Stimulated activated CD4-positive, alpha-beta T cell treated with anti-CD3 and anti-CD28 coated beads, Interleukin-15, amount 100 ng/mL, for 24 hours (primary cell): ENCODE measurements around the gene EIF3I.
"Not testable (repeated sequence)": the region's sequence is repeated elsewhere in the genome, so short reads cannot be mapped to it uniquely, and the experiment has no call there.

Experiments used
- DNase-seq: peaks from one replicate; pipeline ENCODE4 v3.0.0-alpha.2; 2020

EIF3I gene

DNA sequence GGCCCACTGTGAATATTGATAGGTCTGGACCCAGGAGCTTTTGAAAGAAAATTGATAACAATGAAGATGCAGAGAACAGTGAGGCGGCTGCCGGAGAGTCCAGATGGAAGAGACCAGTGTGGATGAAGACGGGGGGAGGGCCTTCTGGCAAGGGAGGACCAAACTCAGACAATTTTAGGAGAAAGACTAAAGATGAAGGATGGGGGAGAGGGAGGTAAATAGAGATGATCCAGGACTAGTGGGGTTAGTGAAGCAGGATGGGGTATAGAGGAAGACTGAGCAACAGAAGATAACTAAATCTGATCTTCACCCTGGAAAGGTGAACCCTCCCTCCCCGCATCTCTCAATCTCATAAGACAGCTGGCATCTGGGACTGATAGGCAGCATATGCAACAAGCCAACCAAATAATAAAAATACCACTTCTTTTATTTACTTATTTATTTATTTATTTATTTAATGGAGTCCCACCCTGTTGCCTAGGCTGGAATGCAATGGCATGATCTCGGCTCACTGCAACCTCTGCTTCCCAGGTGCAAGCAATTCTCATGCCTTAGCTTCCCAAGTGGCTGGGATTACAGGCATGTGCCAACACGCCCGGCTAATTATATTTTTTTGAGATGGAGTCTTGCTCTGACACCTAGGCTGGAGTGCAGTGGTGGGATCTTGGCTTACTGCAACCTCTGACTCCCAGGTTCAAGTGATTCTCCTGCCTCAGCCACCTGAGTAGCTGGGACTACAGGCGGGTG is 10.5 kb downstream of the EIF3I start:
- DNase-seq = no peak

- no peak for DNase-seq
Observed at GRCh38 chr1:32234792-32235191, 12.6 kb downstream of the EIF3I start.

- DNase-seq = no peak
Observed at GRCh38 chr1:32239337-32239736, 17.1 kb downstream of the EIF3I start.

DNA sequence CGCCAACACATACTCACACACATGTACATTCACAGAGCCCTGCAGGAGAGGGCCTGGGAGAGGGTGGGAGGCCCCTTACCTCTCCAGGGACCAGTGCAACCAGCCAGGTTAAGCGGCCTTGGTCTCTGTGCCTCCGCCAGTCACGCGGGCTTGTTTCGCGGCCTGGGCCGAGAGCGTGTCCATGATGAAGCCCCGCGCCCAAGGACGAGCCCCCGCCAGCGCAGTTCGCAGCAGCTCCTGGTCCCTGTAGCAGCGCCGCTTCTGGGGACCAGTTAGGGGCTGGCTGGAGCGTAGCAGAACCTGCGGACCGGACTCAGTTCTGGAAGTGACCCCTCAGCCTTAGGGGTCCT is 17.6 kb downstream of the EIF3I start:
- DNase-seq = no peak

GRCh38 chr1:32240140-32240951 is 18.1 kb downstream of the EIF3I start:
- peak; percentile 69 for DNase-seq

GRCh38 chr1:32241001-32241763 is 19.0 kb downstream of the EIF3I start:
- DNase-seq = peak; percentile 60

GRCh38 chr1:32242341-32242851 is 20.2 kb downstream of the EIF3I start:
- no peak for DNase-seq

DNA sequence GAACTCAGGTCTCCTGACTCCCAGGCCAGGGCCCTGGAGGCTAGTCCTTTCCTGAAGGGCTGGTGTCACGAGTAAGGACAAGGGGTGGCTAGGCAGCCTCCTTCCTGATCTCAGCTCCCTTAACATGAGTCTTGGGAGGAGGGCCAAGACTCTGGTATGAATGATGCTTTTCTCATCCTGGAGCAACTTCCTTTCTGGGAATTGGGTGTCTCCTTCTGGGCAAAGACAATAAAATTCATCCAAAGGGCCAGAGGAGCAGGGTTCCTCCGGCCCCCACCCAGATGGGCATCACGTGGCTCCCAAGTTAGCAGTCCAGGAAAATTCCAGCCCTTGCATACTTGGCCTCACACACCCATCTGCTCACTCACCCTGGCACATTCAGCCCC is 24.7 kb downstream of the EIF3I start, which contains the start of gene FAM167B:
TSS of gene FAM167B (plus strand) at position 335 of the 386 bp plus-strand sequence. CDS start 200 bp downstream, outside the sequence.
- no peak for DNase-seq

DNA sequence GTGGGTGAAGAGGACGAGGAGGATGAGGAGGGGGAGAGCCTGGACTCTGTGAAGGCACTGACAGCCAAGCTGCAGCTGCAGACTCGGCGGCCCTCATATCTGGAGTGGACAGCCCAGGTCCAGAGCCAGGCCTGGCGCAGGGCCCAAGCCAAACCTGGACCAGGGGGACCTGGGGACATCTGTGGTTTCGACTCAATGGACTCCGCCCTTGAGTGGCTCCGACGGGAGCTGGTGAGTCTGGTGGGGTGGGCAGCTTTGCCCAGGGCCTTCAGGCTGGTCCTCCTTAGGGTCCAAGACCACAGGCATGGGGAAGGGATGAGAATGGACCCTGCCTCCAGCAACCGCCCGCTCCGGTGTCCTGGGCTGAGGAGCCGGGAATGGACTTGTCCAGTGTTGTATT is 25.2 kb downstream of the EIF3I start:
- no peak for DNase-seq

- peak; percentile 92 for DNase-seq
Observed at GRCh38 chr1:32247983-32248889, 26.0 kb downstream of the EIF3I start.

DNA sequence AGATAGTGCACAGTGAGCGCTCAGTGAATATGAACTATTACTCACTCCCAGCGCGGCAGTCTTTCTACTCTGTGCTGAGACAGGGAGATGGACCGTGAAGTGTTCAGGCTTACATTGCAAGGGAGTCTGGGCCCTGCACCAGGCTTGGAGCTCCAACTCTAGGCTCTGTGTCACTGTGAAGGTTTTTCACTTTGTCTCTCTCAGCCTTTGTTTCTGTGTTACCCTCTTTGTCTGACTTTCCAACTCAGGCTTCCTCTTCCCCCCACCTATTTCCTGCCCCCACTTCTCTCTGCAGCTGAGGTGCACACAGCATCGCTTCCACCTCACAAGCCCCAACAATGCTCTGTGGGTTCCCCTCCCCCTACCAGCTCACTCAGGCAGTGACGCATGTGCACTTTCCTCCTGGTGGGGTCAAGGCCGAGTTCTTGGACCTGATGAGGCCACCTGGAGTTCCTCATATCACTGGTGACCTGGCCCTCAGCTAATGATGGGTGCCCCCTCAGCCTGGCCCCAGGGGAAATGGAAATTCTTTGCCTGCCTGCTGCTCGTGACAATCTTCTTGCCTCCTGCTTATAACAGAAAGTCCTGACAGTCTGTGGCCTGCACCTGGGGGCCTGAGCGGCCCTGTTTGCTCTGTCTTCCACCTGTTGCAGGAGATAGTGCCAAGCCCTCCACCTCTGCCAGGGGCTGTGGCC is 27.8 kb downstream of the EIF3I start:
- DNase-seq = peak; percentile 85

DNA sequence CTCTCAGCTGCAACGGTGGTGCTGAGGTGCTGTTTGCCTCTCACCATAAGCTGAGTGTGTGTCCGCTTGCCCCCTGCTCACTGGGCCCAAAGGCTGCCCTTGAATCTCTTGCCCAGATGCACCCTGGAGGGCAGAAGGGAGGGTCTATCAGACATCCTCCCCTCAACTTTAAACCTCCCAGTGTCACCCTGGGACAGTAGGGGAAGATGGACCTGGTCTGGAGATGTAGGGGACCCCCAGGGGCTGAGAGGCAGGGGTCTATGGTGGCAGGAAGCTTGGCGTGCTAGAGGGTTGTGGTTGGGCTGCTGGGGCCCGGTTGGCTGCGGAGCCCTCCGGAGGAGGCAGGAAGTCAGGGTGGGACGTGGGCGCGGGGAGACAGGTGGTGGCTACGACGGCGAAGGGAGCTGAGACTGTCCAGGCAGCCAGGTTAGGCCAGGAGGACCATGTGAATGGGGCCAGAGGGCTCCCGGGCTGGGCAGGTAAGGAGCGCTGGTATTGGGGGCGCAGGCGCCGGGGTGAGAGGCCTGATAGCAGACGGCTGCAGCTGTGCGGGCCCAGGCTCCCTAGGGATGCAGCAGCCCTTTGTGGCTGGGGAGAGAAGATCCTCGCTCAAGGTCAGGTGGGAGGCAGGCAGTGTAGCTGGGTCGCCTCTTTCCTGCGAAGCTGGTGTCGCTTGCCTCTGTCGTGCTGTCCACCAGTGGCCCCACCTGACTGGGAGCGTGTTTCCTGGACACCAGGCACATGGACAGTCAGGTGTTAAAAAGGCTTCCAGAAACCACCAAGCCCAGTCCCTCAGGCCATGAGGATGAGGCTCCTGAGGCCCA is 28.9 kb downstream of the EIF3I start, which contains the start of gene LCK:
TSS of gene LCK (plus strand) at position 373 of the 824 bp plus-strand sequence. CDS start 23,065 bp downstream, outside the sequence.
- DNase-seq = peak; percentile 87

GRCh38 chr1:32255072-32256071 is 33.2 kb downstream of the EIF3I start:
- peak; percentile 38 for DNase-seq

DNA sequence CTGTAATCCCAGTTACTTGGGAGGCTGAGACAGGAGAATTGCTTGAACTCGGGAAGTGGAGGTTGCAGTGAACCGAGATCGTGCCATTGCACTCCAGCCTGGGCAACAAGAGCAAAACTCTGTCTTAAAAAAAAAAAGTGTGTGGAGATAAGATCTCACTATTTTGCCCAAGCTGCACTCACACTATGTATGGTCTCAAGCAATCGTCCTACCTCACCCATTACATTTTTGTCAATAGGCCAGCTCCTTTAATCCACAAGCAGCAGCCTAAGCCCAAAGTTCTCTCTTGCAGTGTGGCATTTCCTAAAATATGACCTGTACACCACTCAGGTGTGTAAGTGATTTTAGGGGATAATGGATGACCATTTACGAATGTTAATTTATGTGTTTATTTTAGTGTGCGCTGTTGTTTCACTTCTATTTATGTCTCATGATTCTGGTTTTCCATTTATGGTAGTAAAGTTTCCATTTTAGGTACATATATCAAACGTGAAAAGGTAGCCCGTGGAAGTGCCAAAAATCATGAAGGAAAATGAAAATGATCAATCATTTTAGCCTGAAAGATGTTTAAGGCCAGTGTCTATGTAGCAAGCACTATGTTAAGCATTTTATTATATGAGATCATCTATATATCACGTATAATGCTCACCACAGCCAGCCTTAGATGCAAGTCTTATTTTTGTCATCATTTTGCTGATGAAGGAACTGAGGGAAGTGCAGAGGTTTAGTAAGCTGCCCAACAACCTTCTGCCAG is 34.4 kb downstream of the EIF3I start:
- DNase-seq = no peak

DNA sequence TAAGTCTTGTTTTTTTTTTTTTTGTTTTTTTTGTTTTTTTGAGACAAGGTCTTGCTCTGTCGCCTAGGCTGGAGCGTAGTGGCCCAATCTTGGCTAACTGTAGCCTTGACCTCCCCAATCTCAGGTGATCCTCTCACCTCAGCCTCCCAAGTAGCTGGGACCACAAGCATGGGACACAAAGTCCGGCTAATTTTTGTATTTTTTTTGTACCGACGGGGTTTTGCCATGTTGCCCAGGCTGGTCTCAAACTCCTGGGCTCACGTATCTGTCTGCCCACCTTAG is 35.0 kb downstream of the EIF3I start:
- DNase-seq = no peak

- not testable (repeated sequence) for DNase-seq
Observed at GRCh38 chr1:32263236-32263593, 41.0 kb downstream of the EIF3I start.

DNA sequence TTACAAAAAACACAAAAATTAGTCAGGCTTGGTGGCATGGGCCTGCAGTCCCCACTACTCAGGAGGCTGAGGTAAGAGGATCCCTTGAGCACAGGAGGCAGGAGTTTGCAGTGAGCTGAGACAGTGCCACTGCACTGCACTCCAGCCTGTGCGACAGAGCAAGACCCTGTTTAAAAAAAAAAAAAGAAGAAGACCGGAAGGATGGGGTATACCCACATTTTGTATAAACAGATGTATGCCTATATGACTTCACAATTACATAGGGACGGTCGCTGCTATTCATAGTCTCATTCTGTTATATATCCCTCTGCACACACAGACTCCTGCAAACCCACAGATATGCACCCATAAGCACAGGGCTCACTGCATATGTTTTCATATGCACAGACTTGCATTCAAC is 41.5 kb downstream of the EIF3I start:
- no peak for DNase-seq

GRCh38 chr1:32265846-32266245 is 43.6 kb downstream of the EIF3I start:
- DNase-seq = no peak
